Mesothelial cell of epicardium (in vitro differentiated cells): ENCODE measurements around the gene TRIM50. TPM values are rescaled to one million over a fixed set of nuclear protein-coding genes. Genes with fewer than 3 reads are reported as not detected.
A peak's percentile ranks its signal among the peaks of the same experiment; 100 is the strongest.

Experiments used
- DNase-seq, 2 experiments: peaks; one replicate each; pipeline ENCODE4 v3.0.0; 2021; ENCODE audit warnings: low spot score in 2 of 2; ENCODE audit not compliant: unreplicated experiment in 2 of 2
- H3K27ac Mint-ChIP-seq: 2 replicates; pipeline ENCODE4 v1.8.0; 2021; ENCODE audit warnings: mixed read lengths
- H3K27me3 Mint-ChIP-seq: 2 replicates; pipeline ENCODE4 v1.8.0; 2021; ENCODE audit warnings: low read depth, mixed read lengths
- H3K36me3 Mint-ChIP-seq: 2 replicates; pipeline ENCODE4 v1.8.0; 2021; ENCODE audit warnings: mixed read lengths
- H3K4me1 Mint-ChIP-seq: 2 replicates; pipeline ENCODE4 v1.8.0; 2021; ENCODE audit warnings: mixed read lengths
- H3K4me3 Mint-ChIP-seq: 2 replicates; pipeline ENCODE4 v1.8.0; 2021; ENCODE audit warnings: mild to moderate bottlenecking, moderate library complexity, mixed read lengths
- H3K9me3 Mint-ChIP-seq: 2 replicates; pipeline ENCODE4 v1.8.0; 2021; ENCODE audit warnings: mixed read lengths
- CTCF ChIP-seq: fragments of 200-600 bp; sonication (generic); IDR thresholded peaks from one replicate; pipeline ENCODE4 v1.5.0; 2021; ENCODE audit warnings: antibody characterized with exemption; ENCODE audit not compliant: unreplicated experiment
- total RNA-seq: library from RNA; stranded (reverse); gene quantifications from 3 replicates; pipeline ENCODE4 v1.2.1, GENCODE V29; 2021

Gene TRIM50
- total RNA-seq, 1 donor from 2014 or later = not detected

- no peak for TF ChIP-seq CTCF
- Mint-ChIP-seq H3K4me1 (peaks cover 16% of the 10 kb centered on the region), H3K27ac (no peak overlapping the region), H3K4me3 (no peak overlapping the region), H3K9me3 (peaks cover 6% of the 10 kb centered on the region), H3K27me3 (no peaks in the 10 kb centered on the region), H3K36me3 (no peaks in the 10 kb centered on the region)
- DNase-seq = no peak
Measured at GRCh38 chr7:73345538-73345937, 17.7 kb upstream of the TRIM50 start.

DNA sequence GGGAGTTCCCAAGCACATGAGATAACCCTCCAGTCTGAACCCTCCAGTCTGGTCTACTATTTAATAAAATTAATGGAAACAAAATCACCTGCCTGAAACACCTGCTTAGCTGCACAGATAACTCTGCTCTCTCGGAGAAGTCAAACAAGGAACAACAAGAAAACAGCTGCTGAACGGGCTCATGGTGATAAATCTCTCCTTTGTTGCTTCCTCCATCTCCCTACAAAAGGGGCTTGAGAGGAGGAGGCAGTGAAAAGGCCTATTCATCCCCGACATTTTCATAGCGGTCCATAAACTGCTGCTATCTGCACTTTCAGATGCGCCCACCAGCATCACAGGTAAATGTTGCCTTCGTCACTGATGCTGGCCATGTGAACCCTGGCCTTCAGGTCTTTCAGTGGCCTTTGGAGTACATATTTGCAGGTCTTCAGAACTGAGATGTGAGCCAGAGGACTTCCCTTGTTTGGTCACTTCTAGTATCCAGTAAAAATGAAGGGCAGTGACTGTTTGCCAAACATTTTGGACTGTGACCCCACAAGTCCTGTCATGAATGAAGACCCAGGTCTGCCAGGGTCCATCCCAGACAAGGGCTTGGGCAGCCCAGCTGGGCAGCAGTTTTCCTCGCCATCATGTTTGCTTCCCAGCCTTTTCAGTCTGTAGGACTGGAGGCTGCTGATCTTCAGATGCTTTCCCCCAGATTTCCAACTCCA is 15.9 kb upstream of the TRIM50 start:
- no peak overlapping the region for H3K27ac Mint-ChIP-seq
- TF ChIP-seq CTCF = no peak
- no peak overlapping the region for H3K4me3 Mint-ChIP-seq
- DNase-seq = no peak
- H3K4me1 Mint-ChIP-seq = peaks cover 14% of the 10 kb centered on the region
- H3K36me3 Mint-ChIP-seq = no peaks in the 10 kb centered on the region
- no peaks in the 10 kb centered on the region for H3K27me3 Mint-ChIP-seq
- peaks cover 6% of the 10 kb centered on the region for H3K9me3 Mint-ChIP-seq

DNA sequence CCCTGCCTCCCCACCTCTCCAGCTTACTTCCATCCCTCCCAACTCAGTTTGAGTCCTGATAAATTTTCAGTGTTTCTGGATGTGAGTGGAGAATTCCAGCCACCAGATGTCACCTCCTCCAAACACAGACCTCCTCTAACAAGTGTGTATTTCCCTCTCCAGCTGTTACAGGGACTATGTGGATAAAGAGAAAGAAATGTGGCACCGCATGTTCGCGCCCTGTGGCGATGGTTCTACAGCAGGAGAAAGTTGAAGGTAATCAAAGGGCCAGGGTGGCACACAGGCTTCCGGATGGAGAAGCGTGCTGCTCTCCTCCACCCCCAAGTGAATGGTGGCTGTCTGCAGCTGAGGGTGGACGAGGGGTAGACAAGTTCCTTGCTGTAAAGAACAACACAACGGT is 14.8 kb upstream of the TRIM50 start:
- peak; percentile 14 for TF ChIP-seq CTCF
- H3K4me3 Mint-ChIP-seq = no peak overlapping the region
- no peaks in the 10 kb centered on the region for H3K36me3 Mint-ChIP-seq
- H3K27ac Mint-ChIP-seq = peak overlapping the region; percentile 28
- no peaks in the 10 kb centered on the region for H3K27me3 Mint-ChIP-seq
- peaks cover 14% of the 10 kb centered on the region for H3K4me1 Mint-ChIP-seq
- no peak for DNase-seq
- H3K9me3 Mint-ChIP-seq = no peaks in the 10 kb centered on the region

DNA sequence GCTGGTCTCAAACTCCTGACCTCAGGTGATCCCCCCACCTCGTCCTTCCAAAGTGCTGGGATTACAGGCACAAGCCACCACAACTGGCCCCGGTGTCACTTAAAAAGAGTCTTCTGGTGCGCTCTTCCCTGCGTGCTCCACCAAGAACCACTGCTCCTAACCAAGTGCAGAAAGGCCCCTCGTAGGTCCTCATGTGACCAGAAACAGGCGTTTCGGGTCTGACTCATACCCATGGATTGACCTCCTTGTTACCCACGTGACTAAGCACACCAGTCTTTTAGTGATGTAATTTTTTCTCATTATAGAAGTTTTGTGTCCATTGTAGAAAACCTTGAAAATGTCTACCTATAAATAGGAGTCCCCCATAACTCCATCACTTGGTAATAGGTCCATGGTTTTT is 14.0 kb upstream of the TRIM50 start:
- no peak overlapping the region for H3K4me3 Mint-ChIP-seq
- H3K27me3 Mint-ChIP-seq = no peaks in the 10 kb centered on the region
- no peak overlapping the region for H3K27ac Mint-ChIP-seq
- H3K36me3 Mint-ChIP-seq = no peaks in the 10 kb centered on the region
- DNase-seq = no peak
- TF ChIP-seq CTCF = no peak
- no peaks in the 10 kb centered on the region for H3K9me3 Mint-ChIP-seq
- peaks cover 15% of the 10 kb centered on the region for H3K4me1 Mint-ChIP-seq

GRCh38 chr7:73340514-73340913 is 12.6 kb upstream of the TRIM50 start:
- Mint-ChIP-seq H3K27ac (no peak overlapping the region), H3K4me1 (peaks cover 16% of the 10 kb centered on the region), H3K4me3 (no peak overlapping the region), H3K27me3 (no peaks in the 10 kb centered on the region), H3K36me3 (no peaks in the 10 kb centered on the region), H3K9me3 (no peaks in the 10 kb centered on the region)
- no peak for DNase-seq
- TF ChIP-seq CTCF = no peak
